SJSA1 (cell line): ENCODE measurements around the gene CD58. TPM values are rescaled to one million over a fixed set of nuclear protein-coding genes. Genes with fewer than 3 reads are reported as not detected.
"Not testable (repeated sequence)": the region's sequence is repeated elsewhere in the genome, so short reads cannot be mapped to it uniquely, and the experiment has no call there.

ENCODE experiments used
- DNase-seq, 2 experiments: peaks; one replicate each; pipeline ENCODE4 v3.0.0-alpha.2; 2015 to 2020; ENCODE audit warnings: low spot score in 2 of 2, low read depth in 1 of 2
- H3K27ac ChIP-seq: fragments of 250-450 bp; sonication (Bioruptor Pico); 2 replicates; pipeline ENCODE4 v1.5.1; 2020; ENCODE audit warnings: mild to moderate bottlenecking, moderate library complexity
- H3K27me3 ChIP-seq: fragments of 250-450 bp; sonication (Bioruptor Pico); replicated peaks from 2 replicates; pipeline ENCODE4 v1.5.1; 2020; ENCODE audit warnings: mild to moderate bottlenecking, moderate library complexity
- H3K36me3 ChIP-seq: fragments of 250-450 bp; sonication (Bioruptor Pico); 2 replicates; pipeline ENCODE4 v1.5.1; 2020; ENCODE audit warnings: mild to moderate bottlenecking
- H3K4me1 ChIP-seq: fragments of 250-450 bp; sonication (Bioruptor Pico); replicated peaks from 2 replicates; pipeline ENCODE4 v1.6.1; 2021; ENCODE audit warnings: mild to moderate bottlenecking
- H3K4me3 ChIP-seq: fragments of 250-450 bp; sonication (Bioruptor Pico); 2 replicates; pipeline ENCODE4 v1.5.1; 2020; ENCODE audit warnings: mild to moderate bottlenecking
- H3K9me3 ChIP-seq: fragments of 250-450 bp; sonication (Bioruptor Pico); replicated peaks from 2 replicates; pipeline ENCODE4 v1.5.1; 2020; ENCODE audit warnings: mild to moderate bottlenecking
- total RNA-seq: library from RNA; depleted of rRNA; stranded (reverse); fragments of >200 nt; shearing (Covaris generic); gene quantifications from 2 replicates; pipeline ENCODE4 v1.2.3, GENCODE V29; 2014

CD58 gene
- total RNA-seq, 1 experiment from 2014 or later: 23.2 TPM

DNA sequence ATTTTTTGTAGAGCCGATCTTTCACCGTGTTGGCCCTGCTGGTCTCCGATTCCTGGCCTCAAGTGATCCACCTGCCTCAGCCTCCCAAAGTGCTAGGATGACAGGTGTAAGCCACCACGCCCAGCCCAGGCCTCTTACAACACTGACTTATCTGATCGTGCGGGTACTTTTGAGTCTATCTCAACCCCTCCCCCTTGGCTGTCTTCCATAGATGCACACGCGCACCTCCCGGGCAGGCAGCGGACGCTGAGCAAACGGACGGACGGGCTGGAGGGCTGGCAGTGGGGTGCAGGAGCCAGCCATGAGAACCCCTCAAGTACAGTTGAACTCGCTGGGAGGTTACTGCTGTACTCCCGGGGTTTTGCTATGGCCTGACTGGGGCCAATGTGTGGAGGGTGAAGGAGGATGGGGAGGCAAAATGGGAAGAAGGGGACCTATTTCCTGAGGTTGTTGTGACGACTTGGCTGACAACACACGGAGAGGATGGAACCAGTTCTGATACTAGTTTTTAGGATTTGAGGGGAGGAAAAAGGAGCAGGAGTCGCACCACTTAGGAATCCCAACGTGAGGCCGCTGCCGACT lies 959 bp downstream of the CD58 start:
- no peaks in the 10 kb centered on the region for H3K27me3 ChIP-seq
- DNase-seq: no peak
- no peak overlapping the region for H3K27ac ChIP-seq
- H3K36me3 ChIP-seq: peaks cover 7% of the 10 kb centered on the region
- H3K4me1 ChIP-seq: peaks cover 15% of the 10 kb centered on the region
- no peaks in the 10 kb centered on the region for H3K9me3 ChIP-seq
- H3K4me3 ChIP-seq: peak overlapping the region; percentile 80

DNA sequence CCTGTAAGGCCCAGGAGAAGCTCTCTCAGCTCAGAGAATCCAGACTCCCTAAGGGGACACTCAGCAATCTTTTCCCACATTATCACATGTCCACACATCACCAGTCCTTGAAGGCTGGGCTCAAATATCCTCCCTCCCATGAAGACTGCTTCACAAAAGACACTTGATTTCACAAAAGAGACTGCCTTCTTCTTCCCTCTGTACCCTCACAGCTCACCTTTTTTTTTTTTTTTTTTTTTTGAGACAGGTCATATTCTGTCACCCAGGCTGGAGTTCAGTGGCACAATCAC lies 1.5 kb downstream of the CD58 start:
- Histone ChIP-seq H3K27ac (no peak overlapping the region), H3K27me3 (no peaks in the 10 kb centered on the region), H3K4me3 (no peak overlapping the region), H3K36me3 (peaks cover 7% of the 10 kb centered on the region), H3K9me3 (no peaks in the 10 kb centered on the region), H3K4me1 (peaks cover 15% of the 10 kb centered on the region)
- DNase-seq: no peak

DNA sequence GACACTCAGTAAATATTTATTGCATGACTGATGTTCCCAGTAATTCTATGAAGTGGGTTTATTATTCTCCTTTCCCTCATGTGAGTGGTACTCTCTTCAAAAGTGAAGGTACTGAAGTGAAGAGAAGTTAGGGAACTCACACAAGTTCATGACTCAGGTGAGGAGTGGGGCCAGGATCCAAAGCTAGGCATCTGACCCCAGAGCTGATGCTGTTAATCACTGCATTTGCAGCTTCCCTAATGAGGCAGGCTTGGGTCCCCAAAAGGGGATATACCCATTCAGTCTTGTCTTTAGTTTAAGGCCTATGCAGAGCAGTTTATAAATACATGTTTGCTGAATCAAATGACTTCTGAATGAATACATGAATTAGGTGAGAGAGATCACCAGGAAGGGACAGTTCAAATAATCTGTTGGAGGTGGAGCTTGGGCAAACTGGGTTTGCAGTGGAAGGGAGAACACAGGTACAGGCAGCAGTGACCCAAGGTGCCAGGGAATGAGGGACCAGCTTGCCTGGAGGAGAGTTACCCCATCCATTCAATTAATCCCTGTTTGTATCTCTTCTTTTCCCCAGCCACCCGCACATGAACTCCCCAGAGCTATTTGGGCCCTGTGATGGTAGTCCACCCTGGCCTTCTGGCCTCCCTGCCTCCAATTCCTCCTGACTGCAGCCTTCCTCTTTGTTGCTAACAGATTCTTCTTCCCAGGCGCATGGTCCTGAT lies 2.0 kb downstream of the CD58 start:
- peaks cover 15% of the 10 kb centered on the region for H3K4me1 ChIP-seq
- no peak for DNase-seq
- no peaks in the 10 kb centered on the region for H3K27me3 ChIP-seq
- H3K36me3 ChIP-seq: peaks cover 7% of the 10 kb centered on the region
- no peak overlapping the region for H3K27ac ChIP-seq
- no peaks in the 10 kb centered on the region for H3K9me3 ChIP-seq
- no peak overlapping the region for H3K4me3 ChIP-seq

GRCh38 chr1:116567790-116568661 lies 2.8 kb downstream of the CD58 start:
- H3K4me1 ChIP-seq: peaks cover 15% of the 10 kb centered on the region
- no peak for DNase-seq

DNA sequence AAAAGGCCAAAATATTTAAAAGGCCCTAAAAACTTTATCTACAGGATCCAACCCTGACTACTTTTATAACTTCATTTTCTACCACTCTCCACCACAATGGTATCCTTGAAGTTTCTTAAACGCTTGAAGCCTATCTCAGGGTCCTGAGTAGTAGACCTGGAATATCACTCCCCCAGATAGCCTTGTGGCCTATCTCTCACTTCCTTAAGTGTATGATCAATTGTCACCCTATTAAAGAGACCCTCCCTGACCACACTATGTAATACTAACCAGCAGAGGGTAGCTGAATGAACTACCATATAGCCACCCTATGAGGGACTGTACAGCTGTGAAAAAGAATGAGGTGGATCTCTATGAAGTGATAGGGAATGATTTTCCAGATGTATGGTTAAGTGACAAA lies 5.6 kb downstream of the CD58 start:
- Histone ChIP-seq H3K4me3 (no peak overlapping the region), H3K4me1 (peaks cover 6% of the 10 kb centered on the region), H3K9me3 (no peaks in the 10 kb centered on the region), H3K36me3 (peaks cover 3% of the 10 kb centered on the region; the same call in 1 of the 2 replicates), H3K27ac (no peak overlapping the region), H3K27me3 (no peaks in the 10 kb centered on the region)
- no peak for DNase-seq

More at GRCh38 chr1:116567790-116568661, 2.8 kb downstream of the CD58 start:
- Histone ChIP-seq H3K27me3 (no peaks in the 10 kb centered on the region), H3K9me3 (no peaks in the 10 kb centered on the region), H3K4me3 (no peak overlapping the region), H3K36me3 (peaks cover 7% of the 10 kb centered on the region), H3K27ac (no peak overlapping the region)

DNA sequence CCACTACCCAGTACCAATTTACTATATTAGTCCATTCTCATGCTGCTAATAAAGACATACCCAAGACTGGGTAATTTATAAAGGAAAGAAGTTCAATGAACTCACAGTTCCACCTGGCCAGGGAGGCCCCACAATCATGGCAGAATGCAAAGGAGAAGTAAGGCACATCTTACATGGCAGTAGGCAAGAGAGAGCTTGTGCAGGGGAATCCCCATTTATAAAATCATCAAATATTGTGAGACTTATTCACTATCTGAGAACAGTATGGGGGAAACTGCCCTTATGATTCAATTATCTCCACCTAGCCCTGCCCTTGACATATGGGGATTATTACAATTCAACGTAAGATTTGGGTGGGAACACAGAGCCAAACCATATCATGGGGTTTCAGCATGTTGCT lies 6.4 kb downstream of the CD58 start:
- H3K4me1 ChIP-seq: no peaks in the 10 kb centered on the region

GRCh38 chr1:116562465-116562864 lies 8.4 kb downstream of the CD58 start:
- H3K27ac ChIP-seq, H3K4me3 ChIP-seq, DNase-seq, H3K27me3 ChIP-seq, H3K4me1 ChIP-seq, H3K9me3 ChIP-seq, H3K36me3 ChIP-seq: not testable (repeated sequence)

More for the DNA sequence above, 6.4 kb downstream of the CD58 start:
- no peak overlapping the region for H3K27ac ChIP-seq
- H3K27me3 ChIP-seq: no peaks in the 10 kb centered on the region
- no peaks in the 10 kb centered on the region for H3K36me3 ChIP-seq
- H3K9me3 ChIP-seq: no peaks in the 10 kb centered on the region
- no peak overlapping the region for H3K4me3 ChIP-seq
- no peak for DNase-seq

- Histone ChIP-seq H3K4me1 (peaks cover 4% of the 10 kb centered on the region), H3K9me3 (no peaks in the 10 kb centered on the region), H3K27ac (no peak overlapping the region), H3K36me3 (no peaks in the 10 kb centered on the region), H3K4me3 (no peak overlapping the region), H3K27me3 (no peaks in the 10 kb centered on the region)
- DNase-seq: no peak
Measured at GRCh38 chr1:116561563-116561962, 9.3 kb downstream of the CD58 start.

DNA sequence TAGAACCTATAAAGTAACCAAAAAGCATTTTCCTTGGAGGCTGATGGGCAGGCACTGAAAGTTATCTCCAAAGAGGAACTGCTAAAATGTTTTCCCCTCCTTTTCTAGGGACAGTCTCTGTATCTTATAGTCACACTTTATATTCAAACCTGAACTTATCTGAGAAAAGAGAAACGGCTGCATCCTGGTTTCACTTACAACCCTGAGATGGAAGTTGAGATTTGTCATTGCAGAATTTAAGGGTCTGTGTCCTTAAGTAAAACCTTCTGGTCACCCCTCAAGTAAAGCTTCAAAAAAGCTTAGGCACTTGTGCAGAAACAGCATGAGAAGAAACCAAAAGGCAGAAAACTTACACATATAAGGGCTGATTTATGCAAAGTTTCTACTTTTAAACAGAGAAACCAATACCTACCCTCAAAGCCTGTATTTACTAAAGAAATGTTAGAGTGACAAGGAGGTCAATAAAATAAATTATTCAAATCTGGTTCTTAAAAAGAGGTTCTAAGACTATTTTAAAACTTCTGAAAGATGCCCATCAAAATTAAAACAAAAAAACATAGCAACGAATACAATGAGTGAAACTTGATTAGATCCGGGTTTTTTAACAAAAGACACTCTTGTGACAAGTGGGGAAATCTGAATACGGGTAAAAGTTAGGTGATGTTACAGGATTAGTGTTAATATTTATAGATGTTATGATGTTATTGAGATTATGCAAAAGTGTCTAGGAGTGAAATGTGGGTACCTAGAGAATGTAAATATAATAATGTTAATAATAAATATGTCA lies 9.9 kb downstream of the CD58 start:
- Histone ChIP-seq H3K4me3 (no peak overlapping the region), H3K36me3 (no peaks in the 10 kb centered on the region), H3K27me3 (no peaks in the 10 kb centered on the region), H3K4me1 (peaks cover 8% of the 10 kb centered on the region), H3K9me3 (no peaks in the 10 kb centered on the region), H3K27ac (no peak overlapping the region)
- DNase-seq: no peak

- no peaks in the 10 kb centered on the region for H3K36me3 ChIP-seq
- peaks cover 11% of the 10 kb centered on the region for H3K4me1 ChIP-seq
- no peak for DNase-seq
Measured at GRCh38 chr1:116559304-116559761, 11.5 kb downstream of the CD58 start.

GRCh38 chr1:116558571-116558970 lies 12.3 kb downstream of the CD58 start:
- Histone ChIP-seq H3K4me1 (peaks cover 11% of the 10 kb centered on the region), H3K27ac (no peak overlapping the region), H3K4me3 (no peak overlapping the region), H3K9me3 (no peaks in the 10 kb centered on the region), H3K36me3 (no peaks in the 10 kb centered on the region), H3K27me3 (no peaks in the 10 kb centered on the region)
- no peak for DNase-seq

More at GRCh38 chr1:116559304-116559761, 11.5 kb downstream of the CD58 start:
- Histone ChIP-seq H3K27me3 (no peaks in the 10 kb centered on the region), H3K9me3 (no peaks in the 10 kb centered on the region), H3K27ac (no peak overlapping the region), H3K4me3 (no peak overlapping the region)

DNA sequence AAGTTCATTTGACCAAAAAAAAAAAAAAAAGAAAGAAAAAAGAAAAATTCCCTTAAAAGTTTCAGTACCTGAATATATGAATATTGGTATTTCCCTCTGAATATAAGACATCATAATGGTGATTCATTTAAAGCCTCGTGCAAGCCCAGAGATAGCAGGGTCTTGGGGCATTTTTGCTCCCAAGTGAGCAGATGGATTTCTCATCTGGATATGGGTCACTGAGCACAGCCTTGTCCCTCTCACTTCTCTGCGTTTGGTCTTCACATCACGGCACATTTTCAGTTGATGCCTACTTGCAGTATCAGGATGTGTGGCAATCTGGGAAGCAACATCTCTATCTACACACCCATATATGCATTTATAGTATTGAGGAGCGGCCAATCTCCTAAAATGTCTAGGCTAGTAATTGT lies 12.7 kb downstream of the CD58 start:
- H3K9me3 ChIP-seq: no peaks in the 10 kb centered on the region
- H3K4me3 ChIP-seq: no peak overlapping the region
- H3K36me3 ChIP-seq: no peaks in the 10 kb centered on the region
- peaks cover 11% of the 10 kb centered on the region for H3K4me1 ChIP-seq
- no peak for DNase-seq
- no peak overlapping the region for H3K27ac ChIP-seq
- H3K27me3 ChIP-seq: no peaks in the 10 kb centered on the region

- Histone ChIP-seq H3K27me3 (no peaks in the 10 kb centered on the region), H3K4me1 (peaks cover 11% of the 10 kb centered on the region), H3K4me3 (no peak overlapping the region), H3K27ac (no peak overlapping the region; the same call in 1 of the 2 replicates), H3K36me3 (no peaks in the 10 kb centered on the region), H3K9me3 (no peaks in the 10 kb centered on the region)
- no peak for DNase-seq
Measured at GRCh38 chr1:116557323-116557878, 13.4 kb downstream of the CD58 start.
